ENCODE measurements around the gene TMOD1.

DNA sequence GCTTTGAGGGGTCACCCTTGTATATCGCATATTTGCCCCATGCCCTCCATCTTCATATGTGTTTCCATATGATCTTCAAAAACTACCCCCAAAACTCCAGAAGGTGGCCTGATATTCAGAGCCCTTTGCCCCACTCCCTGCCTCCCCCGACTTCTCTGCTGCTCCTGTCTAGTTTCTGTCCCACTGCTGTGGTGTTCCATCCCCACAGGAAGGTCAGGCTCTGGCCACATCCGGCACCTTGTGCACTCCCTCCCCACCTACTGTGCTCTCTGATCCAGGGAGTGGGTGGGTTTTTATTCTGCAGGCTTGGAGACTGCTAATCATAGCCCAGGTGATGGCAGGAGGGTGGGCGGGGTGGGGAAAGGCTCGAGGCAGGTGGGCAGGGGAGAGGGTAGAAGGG is 52.4 kb downstream of the TMOD1 start:
- no peak for TF ChIP-seq CTCF (conservative IDR thresholded peaks at IDR 0.05; ENCODE audit: low read length)
- TF ChIP-seq EZH2phosphoT487 (IDR thresholded peaks at IDR 0.05; ENCODE audit: borderline replicate concordance, low read depth, low read length) = no peak

Measured in OCI-LY7 (cell line).